Measurements from ENCODE around the gene ASXL1. TPM values are rescaled to one million over a fixed set of nuclear protein-coding genes. Genes with fewer than 3 reads are reported as not detected.

Gene ASXL1
- total and polyA plus RNA-seq, 9 of the 15 experiments (the other 6 are each of a cell fraction or from before 2014, with no cell fraction given) = 6.5 to 65.3 (median 32.3) TPM

- TF ChIP-seq, protein P1, sequence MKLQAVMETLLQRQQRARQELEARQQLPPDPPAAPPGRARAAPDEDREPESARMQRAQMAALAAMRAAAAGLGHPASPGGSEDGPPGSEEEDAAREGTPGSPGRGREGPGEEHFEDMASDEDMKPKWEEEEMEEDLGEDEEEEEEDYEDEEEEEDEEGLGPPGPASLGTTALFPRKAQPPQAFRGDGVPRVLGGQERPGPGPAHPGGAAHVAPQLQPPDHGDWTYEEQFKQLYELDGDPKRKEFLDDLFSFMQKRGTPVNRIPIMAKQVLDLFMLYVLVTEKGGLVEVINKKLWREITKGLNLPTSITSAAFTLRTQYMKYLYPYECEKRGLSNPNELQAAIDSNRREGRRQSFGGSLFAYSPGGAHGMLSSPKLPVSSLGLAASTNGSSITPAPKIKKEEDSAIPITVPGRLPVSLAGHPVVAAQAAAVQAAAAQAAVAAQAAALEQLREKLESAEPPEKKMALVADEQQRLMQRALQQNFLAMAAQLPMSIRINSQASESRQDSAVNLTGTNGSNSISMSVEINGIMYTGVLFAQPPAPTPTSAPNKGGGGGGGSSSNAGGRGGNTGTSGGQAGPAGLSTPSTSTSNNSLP (IDR thresholded peaks at IDR 0.05; ENCODE audit: borderline replicate concordance, low read depth, low read length) = no peak
- TF ChIP-seq NCOA1 (IDR thresholded peaks at IDR 0.05; ENCODE audit: low read depth) = no peak
- TF ChIP-seq TRIM25 (IDR thresholded peaks at IDR 0.05; ENCODE audit: borderline replicate concordance) = no peak
- no peak for TF ChIP-seq ZNF707 (CRISPR knock-in tag; conservative IDR thresholded peaks at IDR 0.05)
- TF ChIP-seq HMBOX1 (IDR thresholded peaks at IDR 0.05) = peak; percentile 45; the same call in 1 of the 2 replicates
- TF ChIP-seq THAP12 (CRISPR knock-in tag; IDR thresholded peaks at IDR 0.05) = no peak
- TF ChIP-seq TCF7 (IDR thresholded peaks at IDR 0.05; ENCODE audit: borderline replicate concordance) = no peak
- TF ChIP-seq HMG20B (CRISPR knock-in tag; IDR thresholded peaks at IDR 0.05) = no peak
- TF ChIP-seq NR2F6 (CRISPR knock-in tag; IDR thresholded peaks at IDR 0.05) = no peak
- TF ChIP-seq TBL1XR1 (IDR thresholded peaks at IDR 0.05; ENCODE audit: low read length in 2 of 2) = peak; percentile 63 to 70; a peak in 3 of 4 replicates
- TF ChIP-seq ZNF589 (CRISPR knock-in tag; IDR thresholded peaks at IDR 0.05; ENCODE audit: low read depth) = no peak
- TF ChIP-seq RBM25 (IDR thresholded peaks at IDR 0.05; ENCODE audit: low read depth, low read length, severe bottlenecking) = no peak
- no peak for TF ChIP-seq EHMT2 (IDR thresholded peaks at IDR 0.05)
- 0 out of 4 replicates have a peak, but pooled peaks of 1 of the 2 experiments have one; percentile 74 for TF ChIP-seq KDM4B (IDR thresholded peaks at IDR 0.05; ENCODE audit: borderline replicate concordance in 2 of 2, low read depth in 1 of 2)
- TF ChIP-seq NFE2 (IDR thresholded peaks at IDR 0.05; ENCODE audit: low read depth) = peak; percentile 38; the same call in 1 of the 2 replicates
- TF ChIP-seq NFIC (IDR thresholded peaks at IDR 0.05) = peak; percentile 80
- peak; percentile 44 for TF ChIP-seq TBP (optimal IDR thresholded peaks at IDR 0.05; ENCODE audit: low read depth, low read length)
- no peak for TF ChIP-seq THAP7 (CRISPR knock-in tag; IDR thresholded peaks at IDR 0.05)
- TF ChIP-seq COPS2 (conservative IDR thresholded peaks at IDR 0.05) = no peak
- no peak for TF ChIP-seq RBBP5 (IDR thresholded peaks at IDR 0.05; ENCODE audit: borderline replicate concordance, insufficient read depth, low read length, poor library complexity, severe bottlenecking)
Measured at GRCh38 chr20:32474967-32475811, 117.1 kb downstream of the ASXL1 start (continued).
